Suprapubic skin (tissue), 4 donors: ENCODE measurements around the gene HIRA. TPM values are rescaled to one million over a fixed set of nuclear protein-coding genes. Genes with fewer than 3 reads are reported as not detected.

Experiments used
- DNase-seq, 2 donors: peaks; one replicate each; pipeline ENCODE4 v3.0.0-alpha.2; 2019; ENCODE audit warnings: low spot score in 2 of 2
- H3K27ac ChIP-seq: fragments of 200-600 bp; sonication (generic); one replicate; pipeline ENCODE4 v1.5.1; 2019
- H3K27me3 ChIP-seq: fragments of 200-600 bp; sonication (generic); one replicate; pipeline ENCODE4 v1.5.1; 2019
- H3K36me3 ChIP-seq: fragments of 200-600 bp; sonication (generic); one replicate; pipeline ENCODE4 v1.5.1; 2019
- H3K4me1 ChIP-seq: fragments of 200-600 bp; sonication (generic); one replicate; pipeline ENCODE4 v1.5.1; 2019
- H3K4me3 ChIP-seq: fragments of 200-600 bp; sonication (generic); one replicate; pipeline ENCODE4 v1.5.1; 2019; ENCODE audit warnings: mild to moderate bottlenecking
- H3K9me3 ChIP-seq: fragments of 200-600 bp; sonication (generic); one replicate; pipeline ENCODE4 v1.5.1; 2019
- EP300 ChIP-seq: sonication (generic); formaldehyde crosslinking; IDR thresholded peaks from one replicate; pipeline ENCODE4 v1.6.1; 2017; ENCODE audit warnings: antibody characterized with exemption
- POLR2A ChIP-seq, 2 donors: fragments of 450-650 bp; IDR thresholded peaks; one replicate each; pipeline ENCODE4 v1.6.1; 2017; ENCODE audit warnings: antibody characterized with exemption in 2 of 2, mild to moderate bottlenecking in 2 of 2, moderate library complexity in 2 of 2
- POLR2AphosphoS5 ChIP-seq, 3 donors: sonication (generic); formaldehyde crosslinking; IDR thresholded peaks; one replicate each; pipeline ENCODE4 v1.6.1; 2017; ENCODE audit warnings: antibody characterized with exemption in 3 of 3
- WGBS: methylation state at CpG from one replicate; pipeline ENCODE4 v1.1.5; 2018; 5-methylcytosine and 5-hydroxymethylcytosine counted together
- total RNA-seq, 4 donors: library from RNA; depleted of rRNA; stranded (reverse); fragments of >200 nt; gene quantifications; one replicate each; pipeline ENCODE4 v1.1.0, GENCODE V29; 2016
- TF ChIP-seq, protein P1 (sequence below), 2 donors: fragments of 200-600 bp in 1 of 2; fragments of 450-650 bp in 1 of 2; sonication (generic) in 1 of 2; IDR thresholded peaks; one replicate each; pipeline ENCODE4 v1.5.1; 2016 to 2019; ENCODE audit warnings: antibody characterized with exemption in 2 of 2, mild to moderate bottlenecking in 1 of 2, moderate library complexity in 1 of 2

Gene HIRA
- total RNA-seq, 4 donors from 2014 or later: 17.7 to 25.1 (median 22.5) TPM

DNA sequence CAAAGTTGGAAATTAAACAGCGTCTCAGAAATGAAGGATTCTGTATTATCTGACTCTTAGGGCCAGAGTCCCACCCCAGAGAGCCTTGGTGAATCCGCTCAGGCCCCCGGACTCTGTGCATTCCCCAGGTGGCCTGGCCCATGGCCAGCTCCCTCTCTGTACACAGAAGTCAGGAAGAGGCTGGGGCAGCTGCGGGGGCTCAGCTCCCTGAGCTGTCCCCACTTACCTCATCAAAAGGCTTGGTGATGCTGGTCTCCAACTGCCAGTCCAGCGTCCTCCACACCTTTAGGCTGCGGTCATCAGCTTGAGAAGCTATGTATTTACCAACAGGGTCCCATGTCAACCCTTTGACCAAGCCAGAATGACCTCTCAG lies 35.0 kb downstream of the HIRA start:
- TF ChIP-seq EP300 (no peak), POLR2A (IDR thresholded peaks at IDR 0.05) (no peak), POLR2AphosphoS5 (IDR thresholded peaks at IDR 0.05) (no peak)
- TF ChIP-seq, protein P1, sequence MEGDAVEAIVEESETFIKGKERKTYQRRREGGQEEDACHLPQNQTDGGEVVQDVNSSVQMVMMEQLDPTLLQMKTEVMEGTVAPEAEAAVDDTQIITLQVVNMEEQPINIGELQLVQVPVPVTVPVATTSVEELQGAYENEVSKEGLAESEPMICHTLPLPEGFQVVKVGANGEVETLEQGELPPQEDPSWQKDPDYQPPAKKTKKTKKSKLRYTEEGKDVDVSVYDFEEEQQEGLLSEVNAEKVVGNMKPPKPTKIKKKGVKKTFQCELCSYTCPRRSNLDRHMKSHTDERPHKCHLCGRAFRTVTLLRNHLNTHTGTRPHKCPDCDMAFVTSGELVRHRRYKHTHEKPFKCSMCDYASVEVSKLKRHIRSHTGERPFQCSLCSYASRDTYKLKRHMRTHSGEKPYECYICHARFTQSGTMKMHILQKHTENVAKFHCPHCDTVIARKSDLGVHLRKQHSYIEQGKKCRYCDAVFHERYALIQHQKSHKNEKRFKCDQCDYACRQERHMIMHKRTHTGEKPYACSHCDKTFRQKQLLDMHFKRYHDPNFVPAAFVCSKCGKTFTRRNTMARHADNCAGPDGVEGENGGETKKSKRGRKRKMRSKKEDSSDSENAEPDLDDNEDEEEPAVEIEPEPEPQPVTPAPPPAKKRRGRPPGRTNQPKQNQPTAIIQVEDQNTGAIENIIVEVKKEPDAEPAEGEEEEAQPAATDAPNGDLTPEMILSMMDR (IDR thresholded peaks at IDR 0.05): no peak
- DNase-seq: no peak
- Histone ChIP-seq H3K27me3 (no peaks in the 10 kb centered on the region), H3K4me1 (no peaks in the 10 kb centered on the region), H3K27ac (no peak overlapping the region), H3K9me3 (no peaks in the 10 kb centered on the region), H3K4me3 (no peak overlapping the region), H3K36me3 (peaks cover 91% of the 10 kb centered on the region)
- 87% methylated on average over 6 of the region's 6 CpGs for WGBS

DNA sequence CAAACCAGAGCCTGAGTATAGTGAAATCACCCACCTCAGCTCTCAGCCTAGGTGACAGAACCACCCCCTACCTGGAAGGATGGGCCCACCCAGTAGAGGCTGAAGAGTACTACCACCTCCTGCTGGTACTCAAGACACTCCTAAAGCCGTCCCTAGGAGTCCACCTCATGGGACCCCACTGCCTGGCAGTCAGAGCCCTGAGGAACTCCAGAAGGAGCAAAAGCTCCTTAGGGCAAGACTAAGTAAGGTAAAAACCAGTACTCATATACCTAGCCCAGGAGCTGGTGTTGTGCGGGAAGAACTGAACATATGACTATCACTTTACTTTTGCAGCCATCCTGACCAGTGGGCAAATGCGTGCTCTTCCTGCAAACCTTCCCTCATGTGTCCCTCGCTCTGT lies 36.3 kb downstream of the HIRA start:
- Histone ChIP-seq H3K4me1 (no peaks in the 10 kb centered on the region), H3K4me3 (no peak overlapping the region), H3K9me3 (no peaks in the 10 kb centered on the region), H3K27me3 (no peaks in the 10 kb centered on the region), H3K27ac (no peak overlapping the region), H3K36me3 (peaks cover 93% of the 10 kb centered on the region)
- TF ChIP-seq POLR2A (IDR thresholded peaks at IDR 0.05) (no peak), POLR2AphosphoS5 (IDR thresholded peaks at IDR 0.05) (no peak), EP300 (no peak)
- TF ChIP-seq, protein P1 (IDR thresholded peaks at IDR 0.05): no peak
- DNase-seq: no peak
- 94% methylated on average over 4 of the region's 4 CpGs for WGBS

DNA sequence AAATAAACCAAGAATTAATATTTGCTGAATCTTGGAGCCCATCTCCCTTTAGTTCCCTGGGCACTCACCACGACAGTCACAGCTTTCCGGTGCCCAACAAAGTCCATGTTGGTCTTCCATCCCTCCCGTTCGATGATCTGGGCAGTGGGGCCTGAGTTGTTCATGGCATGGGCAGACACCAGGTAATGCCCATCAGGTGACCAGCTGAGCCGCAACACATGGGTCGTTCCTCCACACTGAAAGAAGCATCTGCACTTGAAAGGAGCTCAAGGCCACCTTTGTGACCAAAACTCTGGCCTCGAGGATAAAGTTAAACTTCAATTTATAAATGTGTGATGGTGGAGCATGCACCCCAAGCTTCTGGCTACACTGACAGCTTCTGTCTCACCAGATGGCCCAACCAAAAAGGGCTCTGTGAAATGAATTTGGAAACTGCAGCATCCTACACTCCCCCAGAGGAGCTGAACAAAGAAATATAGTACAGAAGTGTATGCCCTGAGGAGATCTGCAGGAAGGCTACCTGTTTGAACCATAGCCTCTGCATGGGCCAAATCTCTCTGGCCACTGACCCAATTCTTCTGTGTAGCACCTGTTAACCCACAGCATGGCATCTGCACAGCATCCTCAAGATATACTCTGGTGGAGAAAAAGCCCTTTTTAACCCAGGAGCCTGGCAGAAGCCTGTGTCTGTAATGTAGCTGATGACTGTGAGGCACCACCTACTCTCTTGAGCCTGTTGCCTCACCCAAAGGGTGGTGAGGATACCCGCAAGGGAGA lies 37.1 kb downstream of the HIRA start:
- no peak overlapping the region for H3K4me3 ChIP-seq
- WGBS: 96% methylated on average over 8 of the region's 8 CpGs
- no peaks in the 10 kb centered on the region for H3K4me1 ChIP-seq
- H3K27me3 ChIP-seq: no peaks in the 10 kb centered on the region
- TF ChIP-seq, protein P1 (IDR thresholded peaks at IDR 0.05): no peak
- TF ChIP-seq POLR2AphosphoS5 (IDR thresholded peaks at IDR 0.05) (no peak), EP300 (no peak), POLR2A (IDR thresholded peaks at IDR 0.05) (no peak)
- peaks cover 94% of the 10 kb centered on the region for H3K36me3 ChIP-seq
- no peak overlapping the region for H3K27ac ChIP-seq
- no peak for DNase-seq
- H3K9me3 ChIP-seq: no peaks in the 10 kb centered on the region

- peaks cover 96% of the 10 kb centered on the region for H3K36me3 ChIP-seq
- 96% methylated on average over 2 of the region's 5 CpGs for WGBS
Observed at GRCh38 chr22:19393704-19394103, 37.8 kb downstream of the HIRA start.

DNA sequence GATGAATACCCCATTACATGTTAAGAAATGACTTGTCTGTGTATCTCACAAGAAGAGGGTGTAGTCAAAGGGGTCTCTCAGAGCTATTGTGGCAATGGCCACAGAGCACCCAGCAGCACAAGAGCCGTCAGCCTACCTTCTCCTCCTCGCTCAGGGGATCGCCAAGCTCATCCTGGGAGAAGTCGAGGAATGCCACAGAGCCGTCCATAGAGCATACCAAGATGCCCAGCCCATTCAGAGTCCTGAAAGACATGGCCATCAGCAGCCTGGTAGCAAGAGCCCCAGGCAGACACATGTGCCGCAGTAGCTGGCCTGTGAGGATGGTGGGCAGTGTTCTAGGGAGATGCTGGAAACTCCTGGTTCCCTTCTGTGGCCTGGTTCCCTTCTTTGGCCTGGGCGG lies 44.0 kb downstream of the HIRA start:
- no peak for DNase-seq
- no peaks in the 10 kb centered on the region for H3K9me3 ChIP-seq
- H3K4me3 ChIP-seq: no peak overlapping the region
- H3K4me1 ChIP-seq: no peaks in the 10 kb centered on the region
- H3K27ac ChIP-seq: no peak overlapping the region
- 91% methylated on average over 7 of the region's 7 CpGs for WGBS
- H3K27me3 ChIP-seq: no peaks in the 10 kb centered on the region
- TF ChIP-seq EP300: no peak
- TF ChIP-seq, protein P1 (IDR thresholded peaks at IDR 0.05): no peak
- TF ChIP-seq POLR2AphosphoS5 (IDR thresholded peaks at IDR 0.05): no peak
- TF ChIP-seq POLR2A (IDR thresholded peaks at IDR 0.05): no peak
- H3K36me3 ChIP-seq: peaks cover 97% of the 10 kb centered on the region

More at GRCh38 chr22:19393704-19394103, 37.8 kb downstream of the HIRA start:
- H3K27me3 ChIP-seq: no peaks in the 10 kb centered on the region
- no peak overlapping the region for H3K4me3 ChIP-seq
- no peak overlapping the region for H3K27ac ChIP-seq
- DNase-seq: no peak
- no peaks in the 10 kb centered on the region for H3K9me3 ChIP-seq
- no peaks in the 10 kb centered on the region for H3K4me1 ChIP-seq
- TF ChIP-seq, protein P1 (IDR thresholded peaks at IDR 0.05): no peak
- no peak for TF ChIP-seq POLR2A (IDR thresholded peaks at IDR 0.05)
- no peak for TF ChIP-seq EP300
- TF ChIP-seq POLR2AphosphoS5 (IDR thresholded peaks at IDR 0.05): no peak
